ENCODE results near the gene C1QB.
"Not testable (repeated sequence)": the region's sequence is repeated elsewhere in the genome, so short reads cannot be mapped to it uniquely, and the experiment has no call there.

C1QB gene

GRCh38 chr1:22702296-22703085, 49.5 kb downstream of the C1QB start:
- no peak for FAIRE-seq

- no peak for FAIRE-seq
Observed at GRCh38 chr1:22704440-22705067, 51.5 kb downstream of the C1QB start.

- FAIRE-seq, result no peak
Observed at GRCh38 chr1:22705586-22705985, 52.5 kb downstream of the C1QB start.

- FAIRE-seq, result not testable (repeated sequence)
Observed at GRCh38 chr1:22706100-22706499, 53.1 kb downstream of the C1QB start.

GRCh38 chr1:22708777-22709176, 55.7 kb downstream of the C1QB start:
- no peak for FAIRE-seq

GRCh38 chr1:22709227-22709626, 56.2 kb downstream of the C1QB start:
- FAIRE-seq, result no peak

- no peak for FAIRE-seq
Observed at GRCh38 chr1:22709891-22710700, 57.1 kb downstream of the C1QB start.

GRCh38 chr1:22710701-22711049, 57.6 kb downstream of the C1QB start, which contains the start of gene EPHB2:
EPHB2 (plus strand) TSS chr1:22710839; CDS start chr1:22710983, 144 bp downstream.
- no peak for FAIRE-seq

GRCh38 chr1:22711071-22711470, 58.0 kb downstream of the C1QB start:
- FAIRE-seq, result no peak
